ENCODE results near the gene OVAAL. TPM values are rescaled to one million over a fixed set of nuclear protein-coding genes. Genes with fewer than 3 reads are reported as not detected.
A peak's percentile ranks its signal among the peaks of the same experiment; 100 is the strongest.

Gene OVAAL
- total RNA-seq, 1 experiment from 2014 or later = not detected

- no peaks in the 10 kb centered on the region for H3K9me2 ChIP-seq (ENCODE audit: insufficient read depth)
- CTCF ChIA-PET = no interaction called here
- no peak overlapping the region for H3K27ac ChIP-seq
- no peak overlapping the region for H3K4me2 ChIP-seq
- POLR2A ChIA-PET (ENCODE audit: unreplicated experiment) = interaction anchor here (0.6 kb wide), 1 partner anchor 297 kb away, joined by 4 read pairs; no protein-coding TSS in a partner anchor
- no peak overlapping the region for H2AFZ ChIP-seq
- no peaks in the 10 kb centered on the region for H3F3A ChIP-seq (ENCODE audit: insufficient read depth, low read depth)
- BruUV-seq (replicated peaks) = no TSS peak
- H3K4me3 ChIP-seq = no peak overlapping the region
- H3K9me3 ChIP-seq (ENCODE audit: insufficient read depth, low read depth) = peaks cover 4% of the 10 kb centered on the region; the same call in 1 of the 2 replicates
- H4K20me1 ChIP-seq (ENCODE audit: insufficient read depth) = no peaks in the 10 kb centered on the region
- H3K36me3 ChIP-seq (ENCODE audit: low read depth) = no peaks in the 10 kb centered on the region
- H3K4me1 ChIP-seq (replicated peaks; ENCODE audit: insufficient read depth) = peaks cover 9% of the 10 kb centered on the region; the same call in 1 of the 2 replicates
- intact Hi-C loops (cut with micrococcal nuclease; ENCODE audit: unreplicated experiment) = no loop called here
- TF ChIP-seq CTCF (conservative IDR thresholded peaks at IDR 0.05) (no peak), EZH2 (IDR thresholded peaks at IDR 0.05; ENCODE audit: low read depth) (no peak)
- no peak for DNase-seq
- no peaks in the 10 kb centered on the region for H3K27me3 ChIP-seq (ENCODE audit: insufficient read depth, low read depth)
- H3K79me2 ChIP-seq (ENCODE audit: low read depth) = no peaks in the 10 kb centered on the region
These were observed 29.8 kb upstream of the OVAAL start for GRCh38 chr1:180528868-180529470.

- no TSS peak for BruUV-seq (replicated peaks)
- H3K4me1 ChIP-seq (replicated peaks; ENCODE audit: insufficient read depth) = peaks cover 9% of the 10 kb centered on the region; the same call in 1 of the 2 replicates
- no peaks in the 10 kb centered on the region for H3F3A ChIP-seq (ENCODE audit: insufficient read depth, low read depth)
- ChIA-PET CTCF (interaction anchor here (0.6 to 1.2 kb wide), 4 partner anchors 10 to 300 kb away, joined by 3 to 7 read pairs (median 4); no protein-coding TSS in a partner anchor), POLR2A (ENCODE audit: unreplicated experiment) (interaction anchor here (0.6 kb wide), 1 partner anchor 159 kb away, joined by 4 read pairs; no protein-coding TSS in a partner anchor)
- H4K20me1 ChIP-seq (ENCODE audit: insufficient read depth) = no peaks in the 10 kb centered on the region
- peak overlapping the region; percentile 70; the same call in 1 of the 2 replicates for H2AFZ ChIP-seq
- H3K36me3 ChIP-seq (ENCODE audit: low read depth) = no peaks in the 10 kb centered on the region
- peaks cover 4% of the 10 kb centered on the region; the same call in 1 of the 2 replicates for H3K9me3 ChIP-seq (ENCODE audit: insufficient read depth, low read depth)
- peak overlapping the region; percentile 6; the same call in 1 of the 2 replicates for H3K4me2 ChIP-seq
- H3K27ac ChIP-seq = no peak overlapping the region
- intact Hi-C loops (cut with micrococcal nuclease; ENCODE audit: unreplicated experiment) = loop anchor here (5.0 kb wide), 3 partner anchors 102 to 332 kb away; partner anchors contain the start of gene XPR1
- H3K9me2 ChIP-seq (ENCODE audit: insufficient read depth) = no peaks in the 10 kb centered on the region
- no peaks in the 10 kb centered on the region for H3K27me3 ChIP-seq (ENCODE audit: insufficient read depth, low read depth)
- DNase-seq = peak; percentile 54 to 77
- H3K79me2 ChIP-seq (ENCODE audit: low read depth) = no peaks in the 10 kb centered on the region
- H3K4me3 ChIP-seq = no peak overlapping the region
- TF ChIP-seq CTCF (conservative IDR thresholded peaks at IDR 0.05) (no peak), EZH2 (IDR thresholded peaks at IDR 0.05; ENCODE audit: low read depth) (no peak)
These were observed 28.3 kb upstream of the OVAAL start for GRCh38 chr1:180530501-180530900.

GRCh38 chr1:180532854-180533253, 25.9 kb upstream of the OVAAL start:
- Histone ChIP-seq H3K4me2 (no peak overlapping the region), H3K79me2 (ENCODE audit: low read depth) (no peaks in the 10 kb centered on the region), H3K27ac (no peak overlapping the region), H3K27me3 (ENCODE audit: insufficient read depth, low read depth) (no peaks in the 10 kb centered on the region), H3K9me2 (ENCODE audit: insufficient read depth) (no peaks in the 10 kb centered on the region), H3K4me1 (replicated peaks; ENCODE audit: insufficient read depth) (peaks cover 9% of the 10 kb centered on the region; the same call in 1 of the 2 replicates), H2AFZ (no peak overlapping the region), H3F3A (ENCODE audit: insufficient read depth, low read depth) (no peaks in the 10 kb centered on the region), H3K9me3 (ENCODE audit: insufficient read depth, low read depth) (peaks cover 4% of the 10 kb centered on the region; the same call in 1 of the 2 replicates), H4K20me1 (ENCODE audit: insufficient read depth) (no peaks in the 10 kb centered on the region), H3K4me3 (no peak overlapping the region), H3K36me3 (ENCODE audit: low read depth) (no peaks in the 10 kb centered on the region)
- no peak for DNase-seq
- POLR2A ChIA-PET (ENCODE audit: unreplicated experiment) = no interaction called here
- no TSS peak for BruUV-seq (replicated peaks)
- TF ChIP-seq CTCF (conservative IDR thresholded peaks at IDR 0.05) (no peak), EZH2 (IDR thresholded peaks at IDR 0.05; ENCODE audit: low read depth) (no peak)
- CTCF ChIA-PET = no interaction called here
- intact Hi-C loops (cut with micrococcal nuclease; ENCODE audit: unreplicated experiment) = loop anchor here (5.0 kb wide), 3 partner anchors 99 to 329 kb away; partner anchors contain the start of gene XPR1
